ENCODE results near the gene ALDH16A1. TPM values are rescaled to one million over a fixed set of nuclear protein-coding genes. Genes with fewer than 3 reads are reported as not detected.
"Not testable (repeated sequence)": the region's sequence is repeated elsewhere in the genome, so short reads cannot be mapped to it uniquely, and the experiment has no call there.

The ALDH16A1 gene
- total RNA-seq, 1 donor from 2014 or later = 61.4 TPM

DNA sequence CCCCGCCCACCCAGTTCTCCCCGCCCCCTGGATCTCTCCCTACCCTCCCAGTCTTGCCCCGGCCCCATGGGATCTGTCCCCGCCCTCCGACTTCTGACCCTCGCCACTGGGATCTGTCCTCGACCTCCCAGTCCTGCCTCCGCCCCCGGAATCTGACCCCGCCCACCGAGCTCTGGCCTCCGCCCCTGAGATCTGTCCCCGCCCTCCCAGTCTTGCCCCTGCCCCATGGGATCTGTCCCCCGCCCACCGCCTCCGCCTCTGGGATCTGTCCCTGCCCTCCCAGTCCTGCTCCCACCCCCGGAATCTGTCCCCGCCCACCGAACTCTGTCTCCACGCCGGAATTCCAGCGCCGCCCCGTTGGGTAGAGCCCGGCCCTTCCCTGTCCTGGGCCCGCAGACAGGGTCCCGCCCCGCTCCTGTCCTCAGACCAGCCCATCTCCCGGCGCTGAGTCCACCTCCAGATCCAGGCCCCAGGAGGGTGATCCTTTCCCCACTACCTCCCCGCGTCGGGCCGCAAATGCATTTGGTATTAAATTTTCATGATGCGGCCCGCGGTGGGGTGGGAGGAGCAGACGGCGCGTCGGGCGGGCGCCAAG is 10.2 kb upstream of the ALDH16A1 start:
- intact Hi-C loops (cut with micrococcal nuclease) = loop anchor here (1.0 to 2.0 kb wide), 10 partner anchors 8 to 217 kb away; partner anchors contain the start of gene PIH1D1
- no peaks in the 10 kb centered on the region for H3K9me3 Mint-ChIP-seq
- ATAC-seq (ENCODE audit: low read depth) (peak; percentile 37), DNase-seq (peak; percentile 66)
- H3K36me3 Mint-ChIP-seq (ENCODE audit: low read depth) = peaks cover 19% of the 10 kb centered on the region
- ChIA-PET POLR2A (interaction anchor here (0.6 to 2.5 kb wide), 18 partner anchors 9 to 627 kb away, joined by 3 to 28 read pairs (median 4); partner anchors contain the start of genes ALDH16A1, CD37, FCGRT and PIH1D1), CTCF (interaction anchor here (0.6 to 3.3 kb wide), 10 partner anchors 9 to 216 kb away, joined by 3 to 28 read pairs (median 4); partner anchors contain the start of gene PIH1D1)
- peaks cover 34% of the 10 kb centered on the region for H3K4me1 Mint-ChIP-seq
- TF ChIP-seq, protein P1, sequence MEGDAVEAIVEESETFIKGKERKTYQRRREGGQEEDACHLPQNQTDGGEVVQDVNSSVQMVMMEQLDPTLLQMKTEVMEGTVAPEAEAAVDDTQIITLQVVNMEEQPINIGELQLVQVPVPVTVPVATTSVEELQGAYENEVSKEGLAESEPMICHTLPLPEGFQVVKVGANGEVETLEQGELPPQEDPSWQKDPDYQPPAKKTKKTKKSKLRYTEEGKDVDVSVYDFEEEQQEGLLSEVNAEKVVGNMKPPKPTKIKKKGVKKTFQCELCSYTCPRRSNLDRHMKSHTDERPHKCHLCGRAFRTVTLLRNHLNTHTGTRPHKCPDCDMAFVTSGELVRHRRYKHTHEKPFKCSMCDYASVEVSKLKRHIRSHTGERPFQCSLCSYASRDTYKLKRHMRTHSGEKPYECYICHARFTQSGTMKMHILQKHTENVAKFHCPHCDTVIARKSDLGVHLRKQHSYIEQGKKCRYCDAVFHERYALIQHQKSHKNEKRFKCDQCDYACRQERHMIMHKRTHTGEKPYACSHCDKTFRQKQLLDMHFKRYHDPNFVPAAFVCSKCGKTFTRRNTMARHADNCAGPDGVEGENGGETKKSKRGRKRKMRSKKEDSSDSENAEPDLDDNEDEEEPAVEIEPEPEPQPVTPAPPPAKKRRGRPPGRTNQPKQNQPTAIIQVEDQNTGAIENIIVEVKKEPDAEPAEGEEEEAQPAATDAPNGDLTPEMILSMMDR (IDR thresholded peaks at IDR 0.05) = no peak
- H3K27me3 Mint-ChIP-seq = peaks cover 41% of the 10 kb centered on the region
- peak overlapping the region; percentile 86 for H3K4me3 Mint-ChIP-seq
- peak overlapping the region; percentile 90 for H3K27ac Mint-ChIP-seq

DNA sequence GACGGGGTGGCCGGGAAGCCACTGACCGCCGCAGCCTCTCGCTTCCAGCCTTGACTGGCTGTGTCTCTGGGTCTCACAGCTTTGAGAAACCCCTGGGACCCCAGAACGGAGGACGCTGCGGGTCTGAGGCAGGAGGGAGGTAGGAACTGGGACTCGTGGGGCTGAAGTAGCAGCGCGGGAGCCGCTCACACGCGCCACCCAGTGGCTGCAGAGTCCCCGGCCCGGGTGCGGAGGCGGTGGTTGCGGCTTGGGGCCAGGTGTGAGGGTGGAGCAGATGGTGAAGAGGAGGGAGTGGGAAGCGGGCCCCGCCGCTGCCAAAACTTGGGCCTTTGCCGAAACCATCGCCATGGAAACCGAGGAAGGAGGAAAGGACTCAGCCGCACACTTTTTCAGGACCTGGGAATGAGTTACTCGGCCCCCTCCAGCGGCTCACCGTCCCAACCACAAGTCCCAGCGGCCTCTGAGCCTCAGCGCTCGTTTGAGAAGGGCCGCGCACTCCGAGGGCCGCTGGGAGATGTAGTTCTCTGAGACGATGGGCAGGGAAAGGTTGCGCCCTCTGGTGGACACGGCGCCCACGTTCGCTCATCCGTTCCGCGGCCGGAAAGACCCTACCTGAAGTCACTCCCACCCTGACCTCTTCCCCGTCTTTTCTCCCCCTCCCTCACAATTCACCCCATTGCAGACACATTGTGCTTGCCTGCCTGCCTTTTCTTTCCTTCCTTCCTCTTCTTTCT is 9.5 kb upstream of the ALDH16A1 start:
- Mint-ChIP-seq H3K4me3 (peak overlapping the region; percentile 86), H3K36me3 (ENCODE audit: low read depth) (peaks cover 24% of the 10 kb centered on the region), H3K9me3 (no peaks in the 10 kb centered on the region), H3K27ac (peak overlapping the region; percentile 90), H3K4me1 (peaks cover 39% of the 10 kb centered on the region), H3K27me3 (peaks cover 34% of the 10 kb centered on the region)
- intact Hi-C loops (cut with micrococcal nuclease) = loop anchor here (1.0 to 2.0 kb wide), 10 partner anchors 8 to 217 kb away; partner anchors contain the start of gene PIH1D1
- peak; percentile 94 for DNase-seq
- TF ChIP-seq, protein P1 (IDR thresholded peaks at IDR 0.05) = peak; percentile 77
- ChIA-PET CTCF (interaction anchor here (0.6 to 3.3 kb wide), 12 partner anchors 8 to 217 kb away, joined by 3 to 28 read pairs (median 5); partner anchors contain the start of gene PIH1D1), POLR2A (interaction anchor here (0.6 to 2.9 kb wide), 14 partner anchors 26 to 627 kb away, joined by 3 to 28 read pairs (median 4); partner anchors contain the start of genes FCGRT and TEAD2)
- peak; percentile 85 for ATAC-seq (ENCODE audit: low read depth)

DNA sequence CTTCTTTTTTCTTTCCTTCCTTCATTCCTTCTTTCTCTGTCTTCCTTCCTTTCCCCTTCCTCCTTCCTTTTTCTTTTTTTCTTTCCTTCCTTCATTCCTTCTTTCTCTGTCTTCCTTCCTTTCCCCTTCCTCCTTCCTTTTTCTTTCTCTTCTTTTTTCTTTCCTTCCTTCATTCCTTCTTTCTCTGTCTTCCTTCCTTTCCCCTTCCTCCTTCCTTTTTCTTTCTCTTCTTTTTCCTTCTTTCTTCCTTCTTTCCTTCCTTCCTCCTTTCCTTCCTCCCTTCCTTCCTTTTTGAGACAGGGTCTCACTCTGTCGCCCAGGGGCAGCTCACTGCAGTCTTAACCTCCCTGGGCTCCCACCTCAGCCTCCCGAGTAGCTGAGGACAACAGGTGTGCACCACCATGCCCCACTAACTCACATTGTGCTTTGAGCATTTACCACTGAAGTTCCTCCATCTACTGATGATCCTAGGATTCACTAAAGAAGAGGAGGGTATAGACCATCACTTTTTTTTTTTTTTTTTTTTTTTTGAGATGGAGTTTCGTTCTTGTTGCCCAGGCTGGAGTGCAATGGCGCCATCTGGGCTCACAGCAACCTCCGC is 8.8 kb upstream of the ALDH16A1 start:
- Mint-ChIP-seq H3K27me3 (peaks cover 28% of the 10 kb centered on the region), H3K27ac (peak overlapping the region; percentile 90), H3K4me3 (peak overlapping the region; percentile 86), H3K36me3 (ENCODE audit: low read depth) (peaks cover 30% of the 10 kb centered on the region), H3K4me1 (peaks cover 41% of the 10 kb centered on the region)
- ATAC-seq (ENCODE audit: low read depth); H3K9me3 Mint-ChIP-seq; intact Hi-C loops (cut with micrococcal nuclease); DNase-seq: not testable (repeated sequence)
- ChIA-PET CTCF (interaction anchor here (0.6 to 3.3 kb wide), 9 partner anchors 12 to 231 kb away, joined by 3 to 28 read pairs (median 5); no protein-coding TSS in a partner anchor), POLR2A (interaction anchor here (0.6 to 2.9 kb wide), 11 partner anchors 8 to 996 kb away, joined by 3 to 28 read pairs (median 5); no protein-coding TSS in a partner anchor)

DNA sequence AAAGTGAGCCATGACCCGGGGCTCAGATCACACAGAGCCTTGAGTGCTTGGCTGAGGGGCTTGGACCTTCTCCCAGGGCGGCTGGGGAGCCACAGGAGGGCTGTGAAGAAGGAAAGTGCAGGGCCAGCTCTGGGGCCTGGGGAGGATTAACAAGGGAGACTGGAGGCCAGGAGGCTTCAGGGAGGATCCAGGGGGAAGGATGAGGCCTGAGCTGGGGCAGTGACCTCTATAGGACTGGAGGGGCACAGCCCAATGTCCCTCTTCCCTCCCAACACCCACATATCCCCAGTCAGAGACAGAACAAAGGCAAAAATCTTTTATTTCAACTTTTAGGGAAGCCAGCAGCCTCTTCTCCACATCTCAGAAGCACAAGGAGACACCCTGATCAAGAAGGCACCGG is 7.0 kb upstream of the ALDH16A1 start:
- Mint-ChIP-seq H3K9me3 (no peaks in the 10 kb centered on the region), H3K27me3 (peaks cover 11% of the 10 kb centered on the region), H3K36me3 (ENCODE audit: low read depth) (peaks cover 46% of the 10 kb centered on the region), H3K4me3 (no peak overlapping the region), H3K4me1 (peaks cover 50% of the 10 kb centered on the region), H3K27ac (no peak overlapping the region)
- TF ChIP-seq, protein P1 (IDR thresholded peaks at IDR 0.05) = no peak
- intact Hi-C loops (cut with micrococcal nuclease) = no loop called here
- no peak for DNase-seq
- ChIA-PET POLR2A (interaction anchor here (1.1 to 2.9 kb wide), 4 partner anchors 24 to 230 kb away, joined by 3 to 25 read pairs (median 6); no protein-coding TSS in a partner anchor), CTCF (interaction anchor here (1.4 to 2.2 kb wide), 4 partner anchors 24 to 332 kb away, joined by 3 to 12 read pairs (median 6); partner anchors contain the start of gene LIN7B)
- no peak for ATAC-seq (ENCODE audit: low read depth)
